ENCODE measurements around the gene PTPRN2. TPM values are rescaled to one million over a fixed set of nuclear protein-coding genes. Genes with fewer than 3 reads are reported as not detected.

The PTPRN2 gene
- total RNA-seq, 1 experiment from 2014 or later = 1.1 TPM

DNA sequence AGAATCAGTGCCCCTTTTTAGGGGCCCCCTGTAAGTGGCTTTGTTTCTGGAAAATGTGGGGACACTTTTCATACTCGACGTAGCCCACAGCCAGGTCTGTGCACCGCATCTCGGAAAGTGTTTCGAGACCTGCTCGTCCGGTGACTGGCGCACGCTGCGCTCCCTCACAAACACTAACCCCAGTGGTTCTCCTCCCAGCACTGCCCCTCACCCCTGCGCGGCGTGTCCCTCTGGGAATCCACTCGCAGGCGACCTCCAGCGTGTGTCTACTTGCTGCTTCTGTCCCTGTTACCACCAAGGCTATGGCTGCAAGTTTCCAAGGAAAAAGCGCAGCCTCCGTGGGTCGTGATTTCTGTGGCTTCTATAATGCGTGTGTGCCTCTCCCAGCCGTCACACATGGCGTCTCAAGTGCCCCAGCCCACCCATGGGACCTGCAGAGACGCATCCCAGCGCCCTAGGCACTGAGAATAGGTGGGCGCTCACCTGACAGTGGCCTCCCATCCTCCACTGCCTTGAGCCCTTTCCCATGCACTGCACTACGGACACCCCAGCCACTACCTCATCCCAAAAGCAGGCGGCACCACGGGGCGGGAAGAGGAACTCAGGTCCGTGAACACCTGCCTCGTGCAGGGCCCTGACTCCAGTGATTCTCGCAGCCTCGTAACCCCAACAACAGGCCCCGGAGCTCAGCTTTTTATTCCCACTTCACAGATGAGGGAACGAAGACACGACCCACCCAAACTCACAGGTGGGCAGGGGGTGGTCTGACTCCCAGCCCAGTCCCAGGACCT is 49.3 kb downstream of the PTPRN2 start:
- intact Hi-C loops (cut with micrococcal nuclease; ENCODE audit: unreplicated experiment) (no loop called here), in situ Hi-C loops (cut with HindIII; ENCODE audit: low pct_unique_long_range_greater_than_20kb, low sequenced_read_pairs) (no loop called here)
- TF ChIP-seq POLR2AphosphoS5 (IDR thresholded peaks at IDR 0.05; ENCODE audit: low read depth, low read length) (no peak), TCF7L2 (IDR thresholded peaks at IDR 0.05; ENCODE audit: low read depth, low read length) (no peak), SIN3A (IDR thresholded peaks at IDR 0.05; ENCODE audit: borderline replicate concordance, insufficient read depth, low read depth, low read length) (no peak)
- TF ChIP-seq, protein P1, sequence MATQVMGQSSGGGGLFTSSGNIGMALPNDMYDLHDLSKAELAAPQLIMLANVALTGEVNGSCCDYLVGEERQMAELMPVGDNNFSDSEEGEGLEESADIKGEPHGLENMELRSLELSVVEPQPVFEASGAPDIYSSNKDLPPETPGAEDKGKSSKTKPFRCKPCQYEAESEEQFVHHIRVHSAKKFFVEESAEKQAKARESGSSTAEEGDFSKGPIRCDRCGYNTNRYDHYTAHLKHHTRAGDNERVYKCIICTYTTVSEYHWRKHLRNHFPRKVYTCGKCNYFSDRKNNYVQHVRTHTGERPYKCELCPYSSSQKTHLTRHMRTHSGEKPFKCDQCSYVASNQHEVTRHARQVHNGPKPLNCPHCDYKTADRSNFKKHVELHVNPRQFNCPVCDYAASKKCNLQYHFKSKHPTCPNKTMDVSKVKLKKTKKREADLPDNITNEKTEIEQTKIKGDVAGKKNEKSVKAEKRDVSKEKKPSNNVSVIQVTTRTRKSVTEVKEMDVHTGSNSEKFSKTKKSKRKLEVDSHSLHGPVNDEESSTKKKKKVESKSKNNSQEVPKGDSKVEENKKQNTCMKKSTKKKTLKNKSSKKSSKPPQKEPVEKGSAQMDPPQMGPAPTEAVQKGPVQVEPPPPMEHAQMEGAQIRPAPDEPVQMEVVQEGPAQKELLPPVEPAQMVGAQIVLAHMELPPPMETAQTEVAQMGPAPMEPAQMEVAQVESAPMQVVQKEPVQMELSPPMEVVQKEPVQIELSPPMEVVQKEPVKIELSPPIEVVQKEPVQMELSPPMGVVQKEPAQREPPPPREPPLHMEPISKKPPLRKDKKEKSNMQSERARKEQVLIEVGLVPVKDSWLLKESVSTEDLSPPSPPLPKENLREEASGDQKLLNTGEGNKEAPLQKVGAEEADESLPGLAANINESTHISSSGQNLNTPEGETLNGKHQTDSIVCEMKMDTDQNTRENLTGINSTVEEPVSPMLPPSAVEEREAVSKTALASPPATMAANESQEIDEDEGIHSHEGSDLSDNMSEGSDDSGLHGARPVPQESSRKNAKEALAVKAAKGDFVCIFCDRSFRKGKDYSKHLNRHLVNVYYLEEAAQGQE (IDR thresholded peaks at IDR 0.05; ENCODE audit: insufficient read depth in 1 of 2, low read depth in 2 of 2, low read length in 1 of 2) = no peak
- TF ChIP-seq, protein P2, sequence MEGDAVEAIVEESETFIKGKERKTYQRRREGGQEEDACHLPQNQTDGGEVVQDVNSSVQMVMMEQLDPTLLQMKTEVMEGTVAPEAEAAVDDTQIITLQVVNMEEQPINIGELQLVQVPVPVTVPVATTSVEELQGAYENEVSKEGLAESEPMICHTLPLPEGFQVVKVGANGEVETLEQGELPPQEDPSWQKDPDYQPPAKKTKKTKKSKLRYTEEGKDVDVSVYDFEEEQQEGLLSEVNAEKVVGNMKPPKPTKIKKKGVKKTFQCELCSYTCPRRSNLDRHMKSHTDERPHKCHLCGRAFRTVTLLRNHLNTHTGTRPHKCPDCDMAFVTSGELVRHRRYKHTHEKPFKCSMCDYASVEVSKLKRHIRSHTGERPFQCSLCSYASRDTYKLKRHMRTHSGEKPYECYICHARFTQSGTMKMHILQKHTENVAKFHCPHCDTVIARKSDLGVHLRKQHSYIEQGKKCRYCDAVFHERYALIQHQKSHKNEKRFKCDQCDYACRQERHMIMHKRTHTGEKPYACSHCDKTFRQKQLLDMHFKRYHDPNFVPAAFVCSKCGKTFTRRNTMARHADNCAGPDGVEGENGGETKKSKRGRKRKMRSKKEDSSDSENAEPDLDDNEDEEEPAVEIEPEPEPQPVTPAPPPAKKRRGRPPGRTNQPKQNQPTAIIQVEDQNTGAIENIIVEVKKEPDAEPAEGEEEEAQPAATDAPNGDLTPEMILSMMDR (IDR thresholded peaks at IDR 0.05) = no peak
- Histone ChIP-seq H3K9me3 (ENCODE audit: control insufficient read depth, insufficient read depth, low read depth, low read length) (no peaks in the 10 kb centered on the region), H3K4me3 (ENCODE audit: low read depth in 2 of 2, low read length in 2 of 2) (no peak overlapping the region), H3K36me3 (ENCODE audit: control insufficient read depth, insufficient read depth, low read length) (no peaks in the 10 kb centered on the region), H3K27me3 (ENCODE audit: control insufficient read depth, insufficient read depth, low read length) (no peaks in the 10 kb centered on the region), H3K4me1 (ENCODE audit: control insufficient read depth, insufficient read depth, low read length) (no peaks in the 10 kb centered on the region), H3K27ac (ENCODE audit: low read length) (no peak overlapping the region)
- ChIA-PET POLR2A (no interaction called here), CTCF (no interaction called here)
- no peak for ATAC-seq
- DNase-seq (ENCODE audit: low read depth, low spot score) = no peak
- no TSS peak for BruUV-seq (replicated peaks)

DNA sequence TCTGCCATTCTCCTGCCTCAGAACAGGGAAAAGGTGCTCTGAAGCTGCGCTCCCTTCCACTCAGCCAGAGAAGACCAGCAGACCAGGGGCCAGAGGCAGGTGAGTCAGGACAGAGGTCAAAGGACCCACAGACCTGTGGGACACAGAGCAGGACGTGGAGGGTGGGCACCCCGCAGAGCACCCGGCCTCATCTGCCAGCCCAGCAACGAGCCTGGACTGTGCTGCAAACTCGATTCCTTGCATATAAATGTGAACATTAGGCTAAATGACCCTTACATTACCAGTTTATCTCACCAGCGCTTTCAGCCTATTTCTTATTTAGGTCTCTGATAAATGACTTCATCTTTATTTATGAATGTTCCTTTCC is 50.1 kb downstream of the PTPRN2 start:
- H3K4me3 ChIP-seq (ENCODE audit: low read depth in 2 of 2, low read length in 2 of 2) = no peak overlapping the region
- ChIA-PET POLR2A (no interaction called here), CTCF (no interaction called here)
- ATAC-seq (no peak), DNase-seq (ENCODE audit: low read depth, low spot score) (no peak)
- H3K36me3 ChIP-seq (ENCODE audit: control insufficient read depth, insufficient read depth, low read length) = no peaks in the 10 kb centered on the region
- BruUV-seq (replicated peaks) = no TSS peak
- intact Hi-C loops (cut with micrococcal nuclease; ENCODE audit: unreplicated experiment) = no loop called here
- in situ Hi-C loops (cut with HindIII; ENCODE audit: low pct_unique_long_range_greater_than_20kb, low sequenced_read_pairs) = no loop called here
- no peak for TF ChIP-seq SIN3A (IDR thresholded peaks at IDR 0.05; ENCODE audit: borderline replicate concordance, insufficient read depth, low read depth, low read length)
- TF ChIP-seq, protein P1 (IDR thresholded peaks at IDR 0.05; ENCODE audit: insufficient read depth in 1 of 2, low read depth in 2 of 2, low read length in 1 of 2) = no peak
- TF ChIP-seq, protein P2 (IDR thresholded peaks at IDR 0.05) = no peak
- no peak for TF ChIP-seq TCF7L2 (IDR thresholded peaks at IDR 0.05; ENCODE audit: low read depth, low read length)
- TF ChIP-seq POLR2AphosphoS5 (IDR thresholded peaks at IDR 0.05; ENCODE audit: low read depth, low read length) = no peak
- no peaks in the 10 kb centered on the region for H3K27me3 ChIP-seq (ENCODE audit: control insufficient read depth, insufficient read depth, low read length)
- H3K9me3 ChIP-seq (ENCODE audit: control insufficient read depth, insufficient read depth, low read depth, low read length) = no peaks in the 10 kb centered on the region
- H3K27ac ChIP-seq (ENCODE audit: low read length) = no peak overlapping the region
- no peaks in the 10 kb centered on the region for H3K4me1 ChIP-seq (ENCODE audit: control insufficient read depth, insufficient read depth, low read length)
